ENCODE results near the gene SIAH3.

The SIAH3 gene

GRCh38 chr13:45878966-45879365 lies 27.4 kb upstream of the SIAH3 start:
- Histone ChIP-seq H3K36me3 (ENCODE audit: control insufficient read depth, low read length) (no peaks in the 10 kb centered on the region), H3K9me3 (ENCODE audit: control insufficient read depth, insufficient read depth, low read length) (no peaks in the 10 kb centered on the region), H3K4me2 (ENCODE audit: low read length) (no peak overlapping the region), H3K4me3 (ENCODE audit: low read length) (no peak overlapping the region), H3K79me2 (ENCODE audit: control insufficient read depth, low read length) (no peaks in the 10 kb centered on the region), H3F3A (ENCODE audit: control insufficient read depth, insufficient read depth) (no peaks in the 10 kb centered on the region), H4K20me1 (ENCODE audit: control insufficient read depth, insufficient read depth, low read depth, low read length) (no peaks in the 10 kb centered on the region), H3K4me1 (ENCODE audit: control insufficient read depth, low read length) (no peaks in the 10 kb centered on the region), H3K9me2 (replicated peaks; ENCODE audit: control insufficient read depth, low read length) (no peaks in the 10 kb centered on the region), H3K27me3 (ENCODE audit: control insufficient read depth, low read length) (peaks cover 3% of the 10 kb centered on the region; the same call in 1 of the 2 replicates), H3K27ac (ENCODE audit: low read depth, low read length) (no peak overlapping the region)
- TF ChIP-seq EZH2phosphoT487 (IDR thresholded peaks at IDR 0.05; ENCODE audit: borderline replicate concordance, low read length) (no peak), CTCF (IDR thresholded peaks at IDR 0.05; ENCODE audit: low read depth, low read length, poor library complexity, severe bottlenecking) (no peak)

- no peaks in the 10 kb centered on the region for H3K9me3 ChIP-seq (ENCODE audit: control insufficient read depth, insufficient read depth, low read length)
- peaks cover 3% of the 10 kb centered on the region; the same call in 1 of the 2 replicates for H3K27me3 ChIP-seq (ENCODE audit: control insufficient read depth, low read length)
- no peak overlapping the region for H3K4me3 ChIP-seq (ENCODE audit: low read length)
- TF ChIP-seq EZH2phosphoT487 (IDR thresholded peaks at IDR 0.05; ENCODE audit: borderline replicate concordance, low read length), result no peak
- TF ChIP-seq CTCF (IDR thresholded peaks at IDR 0.05; ENCODE audit: low read depth, low read length, poor library complexity, severe bottlenecking), result no peak
- no peaks in the 10 kb centered on the region for H3K4me1 ChIP-seq (ENCODE audit: control insufficient read depth, low read length)
- H3K9me2 ChIP-seq (replicated peaks; ENCODE audit: control insufficient read depth, low read length), result no peaks in the 10 kb centered on the region
- no peaks in the 10 kb centered on the region for H3K36me3 ChIP-seq (ENCODE audit: control insufficient read depth, low read length)
- H3K4me2 ChIP-seq (ENCODE audit: low read length), result no peak overlapping the region
- no peaks in the 10 kb centered on the region for H3F3A ChIP-seq (ENCODE audit: control insufficient read depth, insufficient read depth)
- no peaks in the 10 kb centered on the region for H3K79me2 ChIP-seq (ENCODE audit: control insufficient read depth, low read length)
- no peak overlapping the region for H3K27ac ChIP-seq (ENCODE audit: low read depth, low read length)
- no peaks in the 10 kb centered on the region for H4K20me1 ChIP-seq (ENCODE audit: control insufficient read depth, insufficient read depth, low read depth, low read length)
These were observed 25.2 kb upstream of the SIAH3 start for GRCh38 chr13:45876781-45877180.

- Histone ChIP-seq H3K4me3 (ENCODE audit: low read length) (no peak overlapping the region), H4K20me1 (ENCODE audit: control insufficient read depth, insufficient read depth, low read depth, low read length) (no peaks in the 10 kb centered on the region), H3K4me2 (ENCODE audit: low read length) (no peak overlapping the region), H3K79me2 (ENCODE audit: control insufficient read depth, low read length) (no peaks in the 10 kb centered on the region), H3K9me3 (ENCODE audit: control insufficient read depth, insufficient read depth, low read length) (no peaks in the 10 kb centered on the region), H3K27me3 (ENCODE audit: control insufficient read depth, low read length) (peaks cover 3% of the 10 kb centered on the region; the same call in 1 of the 2 replicates), H3K9me2 (replicated peaks; ENCODE audit: control insufficient read depth, low read length) (no peaks in the 10 kb centered on the region), H3F3A (ENCODE audit: control insufficient read depth, insufficient read depth) (no peaks in the 10 kb centered on the region), H3K27ac (ENCODE audit: low read depth, low read length) (no peak overlapping the region), H3K4me1 (ENCODE audit: control insufficient read depth, low read length) (no peaks in the 10 kb centered on the region), H3K36me3 (ENCODE audit: control insufficient read depth, low read length) (no peaks in the 10 kb centered on the region)
- TF ChIP-seq EZH2phosphoT487 (IDR thresholded peaks at IDR 0.05; ENCODE audit: borderline replicate concordance, low read length), result no peak
- no peak for TF ChIP-seq CTCF (IDR thresholded peaks at IDR 0.05; ENCODE audit: low read depth, low read length, poor library complexity, severe bottlenecking)
These were observed 24.4 kb upstream of the SIAH3 start for GRCh38 chr13:45875951-45876350.
